CD4-positive, alpha-beta T cell (primary cell): ENCODE results near the gene SDC3. TPM values are rescaled to one million over a fixed set of nuclear protein-coding genes. Genes with fewer than 3 reads are reported as not detected.
A peak's percentile ranks its signal among the peaks of the same experiment; 100 is the strongest.

Experiments
- ATAC-seq: fragments of 200-7000 bp; cut with Tn5 transposase; one replicate; pipeline ENCODE4 v1.10.0; 2022; ENCODE audit warnings: mild to moderate bottlenecking; ENCODE audit not compliant: poor library complexity
- CTCF ChIA-PET: fragments of 350-600 bp; sonication (Branson Sonifier 250); formaldehyde crosslinking; loops from one replicate; lab custom pipeline; 2021; ENCODE audit warnings: antibody characterized with exemption, inconsistent platforms; lab: Charles Lee
- POLR2A ChIA-PET: fragments of 350-600 bp; sonication (Branson Sonifier 250); formaldehyde crosslinking; loops from one replicate; lab custom pipeline; 2021; ENCODE audit warnings: antibody characterized with exemption, inconsistent platforms; lab: Charles Lee
- DNase-seq, 14 experiments: peaks; one replicate each; pipeline ENCODE4 v3.0.0-alpha.2; 2013 to 2020; ENCODE audit warnings: mixed read lengths in 2 of 14
- H3K27ac ChIP-seq, 2 donors: one replicate each; pipeline versions ENCODE4 v1.5.1 to v1.7.0; 2013; ENCODE audit warnings: low read length in 2 of 2, low read depth in 1 of 2, mild to moderate bottlenecking in 1 of 2
- H3K27me3 ChIP-seq, 2 experiments: 1 replicate in 1 of 2; 2 replicates in 1 of 2; pipeline versions ENCODE4 v1.6.1 to v1.7.0; 2013; ENCODE audit warnings: low read length in 2 of 2, control low read depth in 1 of 2, mild to moderate bottlenecking in 1 of 2, moderate library complexity in 1 of 2; ENCODE audit not compliant: insufficient read depth in 2 of 2, control insufficient read depth in 1 of 2
- H3K36me3 ChIP-seq: one replicate; pipeline ENCODE4 v1.6.1; 2013; ENCODE audit warnings: low read length, control low read depth; ENCODE audit not compliant: insufficient read depth
- H3K4me1 ChIP-seq: one replicate; pipeline ENCODE4 v1.6.1; 2013; ENCODE audit warnings: low read length, control low read depth; ENCODE audit not compliant: insufficient read depth
- H3K4me3 ChIP-seq: one replicate; pipeline ENCODE4 v1.5.1; 2013; ENCODE audit warnings: mild to moderate bottlenecking, low read length, moderate library complexity
- H3K9me3 ChIP-seq, 2 experiments: 1 replicate in 1 of 2; 2 replicates in 1 of 2; pipeline versions ENCODE4 v1.6.1 to v1.7.0; 2013; ENCODE audit warnings: low read length in 2 of 2, mild to moderate bottlenecking in 2 of 2, control low read depth in 1 of 2, moderate library complexity in 1 of 2; ENCODE audit not compliant: control insufficient read depth in 1 of 2, insufficient read depth in 1 of 2
- H3K27ac Mint-ChIP-seq: one replicate; pipeline ENCODE4 v1.8.0; 2020; ENCODE audit warnings: mixed read lengths
- H3K27me3 Mint-ChIP-seq: one replicate; pipeline ENCODE4 v1.8.0; 2021; ENCODE audit warnings: mixed read lengths
- H3K36me3 Mint-ChIP-seq: one replicate; pipeline ENCODE4 v1.8.0; 2021; ENCODE audit warnings: low read depth, mixed read lengths
- H3K4me1 Mint-ChIP-seq: one replicate; pipeline ENCODE4 v1.8.0; 2021; ENCODE audit warnings: low read depth, mixed read lengths
- H3K4me3 Mint-ChIP-seq: one replicate; pipeline ENCODE4 v1.8.0; 2020; ENCODE audit warnings: mild to moderate bottlenecking, mixed read lengths
- H3K9me3 Mint-ChIP-seq: one replicate; pipeline ENCODE4 v1.8.0; 2020; ENCODE audit warnings: mixed read lengths
- CTCF ChIP-seq: fragments of 200-600 bp; IDR thresholded peaks from one replicate; pipeline ENCODE4 v1.8.0; 2022; ENCODE audit warnings: antibody characterized with exemption, mild to moderate bottlenecking
- intact Hi-C, 2 experiments: fragments of 100-400 bp; cut with DNase I in 1 of 2; cut with micrococcal nuclease in 1 of 2; formaldehyde crosslinking; loops; one replicate each; pipeline versions ENCODE4 v1.15.1 to v1.9.0; 2023 to 2025; cut with DNase I, micrococcal nuclease
- total RNA-seq, 174 experiments: library from RNA in 2 of 174; stranded (reverse) in 2 of 174; gene quantifications; one replicate each; pipeline ENCODE4 v1.2.3 and lab custom pipeline; 2021 to 2026

Gene SDC3
- total RNA-seq, 2 experiments from 2014 or later, result 0.14 TPM; not detected in 1

GRCh38 chr1:30850607-30851006, 58.0 kb downstream of the SDC3 start:
- Histone ChIP-seq H3K36me3 (no peaks in the 10 kb centered on the region), H3K4me1 (peaks cover 3% of the 10 kb centered on the region), H3K27ac (no peak overlapping the region), H3K9me3 (no peaks in the 10 kb centered on the region), H3K4me3 (no peak overlapping the region), H3K27me3 (peaks cover 22 to 43% of the 10 kb centered on the region in 2 experiments)
- Mint-ChIP-seq H3K36me3 (no peaks in the 10 kb centered on the region), H3K27me3 (peaks cover 45% of the 10 kb centered on the region), H3K27ac (no peak overlapping the region), H3K9me3 (no peaks in the 10 kb centered on the region), H3K4me3 (no peak overlapping the region), H3K4me1 (no peaks in the 10 kb centered on the region)
- CTCF ChIA-PET, result no interaction called here
- no peak for DNase-seq
- intact Hi-C loops, result no loop called here
- POLR2A ChIA-PET, result no interaction called here
- no peak for TF ChIP-seq CTCF
- ATAC-seq, result no peak

- Mint-ChIP-seq H3K9me3 (no peaks in the 10 kb centered on the region), H3K4me3 (no peak overlapping the region), H3K27ac (no peak overlapping the region), H3K36me3 (no peaks in the 10 kb centered on the region), H3K27me3 (peaks cover 60% of the 10 kb centered on the region), H3K4me1 (no peaks in the 10 kb centered on the region)
- H3K27me3 ChIP-seq, result peaks cover 34 to 46% of the 10 kb centered on the region in 2 experiments
- ChIA-PET CTCF (no interaction called here), POLR2A (no interaction called here)
- H3K27ac ChIP-seq, result no peak overlapping the region
- H3K4me3 ChIP-seq, result no peak overlapping the region
- peaks cover 0 to 4% of the 10 kb centered on the region in 2 experiments for H3K9me3 ChIP-seq
- DNase-seq, result no peak
- H3K36me3 ChIP-seq, result no peaks in the 10 kb centered on the region
- no peaks in the 10 kb centered on the region for H3K4me1 ChIP-seq
- intact Hi-C loops, result no loop called here
- TF ChIP-seq CTCF, result no peak
- no peak for ATAC-seq
Observed at GRCh38 chr1:30848130-30848529, 60.4 kb downstream of the SDC3 start.

GRCh38 chr1:30847358-30847972, 61.1 kb downstream of the SDC3 start:
- CTCF ChIA-PET, result no interaction called here
- H3K4me3 ChIP-seq, result no peak overlapping the region
- H3K27ac ChIP-seq, result no peak overlapping the region
- DNase-seq (peak in 2 of 14 experiments; percentile 12 to 39), ATAC-seq (no peak)
- no peaks in the 10 kb centered on the region for H3K4me1 ChIP-seq
- no peaks in the 10 kb centered on the region for H3K36me3 Mint-ChIP-seq
- peaks cover 34 to 46% of the 10 kb centered on the region in 2 experiments for H3K27me3 ChIP-seq
- intact Hi-C loops, result no loop called here
- H3K27ac Mint-ChIP-seq, result no peak overlapping the region
- H3K4me1 Mint-ChIP-seq, result no peaks in the 10 kb centered on the region
- H3K27me3 Mint-ChIP-seq, result peaks cover 66% of the 10 kb centered on the region
- no peaks in the 10 kb centered on the region for H3K36me3 ChIP-seq
- H3K9me3 ChIP-seq, result peaks cover 0 to 4% of the 10 kb centered on the region in 2 experiments
- POLR2A ChIA-PET, result no interaction called here
- H3K9me3 Mint-ChIP-seq, result no peaks in the 10 kb centered on the region
- H3K4me3 Mint-ChIP-seq, result no peak overlapping the region
- no peak for TF ChIP-seq CTCF
